Liver (tissue), 9 donors: ENCODE measurements around the gene NRG2. TPM values are rescaled to one million over a fixed set of nuclear protein-coding genes. Genes with fewer than 3 reads are reported as not detected.

ENCODE experiments used
- DNase-seq: peaks from one replicate; pipeline ENCODE4 v3.0.0-alpha.2; 2017; ENCODE audit warnings: low spot score
- H3K27ac ChIP-seq, 2 donors: one replicate each; pipeline ENCODE4 v1.7.0; 2013; ENCODE audit warnings: inconsistent platforms in 2 of 2, low read length in 2 of 2, control low read depth in 1 of 2, low read depth in 1 of 2, mild to moderate bottlenecking in 1 of 2
- H3K27me3 ChIP-seq, 4 donors: one replicate each; pipeline versions ENCODE4 v1.6.1 to v1.7.0; 2013; ENCODE audit warnings: low read length in 3 of 4, inconsistent platforms in 1 of 4, mild to moderate bottlenecking in 1 of 4, moderate library complexity in 1 of 4; ENCODE audit not compliant: control insufficient read depth in 4 of 4, insufficient read depth in 4 of 4
- H3K36me3 ChIP-seq, 4 donors: one replicate each; pipeline versions ENCODE4 v1.6.1 to v1.7.0; 2013; ENCODE audit warnings: low read length in 3 of 4, mild to moderate bottlenecking in 3 of 4, low read depth in 1 of 4, moderate library complexity in 1 of 4; ENCODE audit not compliant: control insufficient read depth in 4 of 4, insufficient read depth in 3 of 4
- H3K4me1 ChIP-seq, 4 donors: one replicate each; pipeline versions ENCODE4 v1.6.1 to v1.7.0; 2013; ENCODE audit warnings: low read length in 3 of 4, mild to moderate bottlenecking in 3 of 4, moderate library complexity in 1 of 4; ENCODE audit not compliant: control insufficient read depth in 4 of 4, insufficient read depth in 4 of 4
- H3K4me3 ChIP-seq, 3 donors: one replicate each; pipeline versions ENCODE4 v1.6.1 to v1.7.0; 2013; ENCODE audit warnings: low read length in 3 of 3, control low read depth in 1 of 3, low read depth in 1 of 3, mild to moderate bottlenecking in 1 of 3
- H3K9ac ChIP-seq, 2 donors: one replicate each; pipeline ENCODE4 v1.7.0; 2013; ENCODE audit warnings: low read length in 2 of 2, mild to moderate bottlenecking in 2 of 2, moderate library complexity in 2 of 2, control low read depth in 1 of 2, low read depth in 1 of 2
- H3K9me3 ChIP-seq, 4 donors: one replicate each; pipeline versions ENCODE4 v1.6.1 to v1.7.0; 2013; ENCODE audit warnings: low read length in 3 of 4; ENCODE audit not compliant: control insufficient read depth in 4 of 4
- EGR1 ChIP-seq, 2 donors: IDR thresholded peaks; 2 replicates each; pipeline ENCODE4 v1.6.1; 2016 to 2018; ENCODE audit warnings: antibody characterized with exemption in 2 of 2, low read depth in 2 of 2
- FOXA1 ChIP-seq: IDR thresholded peaks from 2 replicates; pipeline ENCODE4 v1.6.1; 2016; ENCODE audit warnings: antibody characterized with exemption
- GABPA ChIP-seq, 2 donors: IDR thresholded peaks in 1 of 2; conservative IDR thresholded peaks in 1 of 2; 2 replicates each; pipeline ENCODE4 v1.6.1; 2016; ENCODE audit warnings: antibody characterized with exemption in 2 of 2, mild to moderate bottlenecking in 1 of 2, moderate library complexity in 1 of 2
- HNF4G ChIP-seq: IDR thresholded peaks from 2 replicates; pipeline ENCODE4 v1.6.1; 2016; ENCODE audit warnings: antibody characterized with exemption
- NR2F2 ChIP-seq: IDR thresholded peaks from 2 replicates; pipeline ENCODE4 v1.6.1; 2016; ENCODE audit warnings: antibody characterized with exemption
- RAD21 ChIP-seq, 2 donors: IDR thresholded peaks; 2 replicates each; pipeline ENCODE4 v1.6.1; 2016; ENCODE audit warnings: antibody characterized with exemption in 2 of 2, mild to moderate bottlenecking in 2 of 2
- RXRA ChIP-seq, 2 donors: IDR thresholded peaks; 2 replicates each; pipeline ENCODE4 v1.6.1; 2017 to 2018; ENCODE audit warnings: antibody characterized with exemption in 2 of 2, mild to moderate bottlenecking in 1 of 2
- YY1 ChIP-seq: IDR thresholded peaks from 2 replicates; pipeline ENCODE4 v1.6.1; 2016; ENCODE audit warnings: antibody characterized with exemption, mild to moderate bottlenecking
- ZBTB33 ChIP-seq: IDR thresholded peaks from 2 replicates; pipeline ENCODE4 v1.6.1; 2016; ENCODE audit warnings: antibody characterized with exemption
- WGBS: extraction: QIAGEN DNeasy Blood & Tissue Kit; methylation state at CpG from one replicate; pipeline ENCODE4 v1.1.7; 2013; 5-methylcytosine and 5-hydroxymethylcytosine counted together
- polyA plus RNA-seq, 2 donors: library from polyadenylated mRNA; stranded (reverse) in 1 of 2; unstranded in 1 of 2; fragments of 200-250 nt in 1 of 2; fragments of >200 nt in 1 of 2; fragmentation: Nextera tagmentation in 1 of 2; extraction: Ambion mirVana in 1 of 2; gene quantifications; one replicate each; pipeline versions ENCODE4 v1.2.1 to v1.2.3, GENCODE V29; 2013 to 2015
- total RNA-seq, 2 donors: library from RNA; depleted of rRNA; stranded (reverse); fragments of >200 nt; gene quantifications; one replicate each; pipeline ENCODE4 v1.2.3, GENCODE V29; 2014
- TF ChIP-seq, protein P1 (sequence below): IDR thresholded peaks from 2 replicates; pipeline ENCODE4 v1.6.1; 2016; ENCODE audit warnings: antibody characterized with exemption
- TF ChIP-seq, protein P2 (sequence below): IDR thresholded peaks from 2 replicates; pipeline ENCODE4 v1.6.1; 2016; ENCODE audit warnings: antibody characterized with exemption, mild to moderate bottlenecking
- TF ChIP-seq, protein P3 (sequence below): IDR thresholded peaks from 2 replicates; pipeline ENCODE4 v1.6.1; 2016; ENCODE audit warnings: antibody characterized with exemption
- TF ChIP-seq, protein P4 (sequence below): fragments of 150-350 bp; IDR thresholded peaks from 2 replicates; pipeline ENCODE4 v1.5.1; 2017; ENCODE audit warnings: improper control_type of control experiment, low read depth, low read length; ENCODE audit not compliant: missing input control
- donor health status: healthy.
- donor health status: healthy.
- donor health status: healthy.
- donor health status: healthy.
- donor health status: healthy.

Gene NRG2
- total and polyA plus RNA-seq, 4 donors = 0.07 to 0.08 TPM; not detected in 2

GRCh38 chr5:139816566-139816965 lies 226.5 kb downstream of the NRG2 start:
- WGBS = 94% methylated on average over 12 of the region's 12 CpGs
- no peaks in the 10 kb centered on the region for H3K27me3 ChIP-seq
- no peaks in the 10 kb centered on the region for H3K36me3 ChIP-seq
- TF ChIP-seq HNF4G (no peak), YY1 (no peak), NR2F2 (no peak), EGR1 (IDR thresholded peaks at IDR 0.05; ENCODE audit: low read depth in 2 of 2) (no peak), FOXA1 (no peak), GABPA (IDR thresholded peaks at IDR 0.05 in 1 of 2, conservative IDR thresholded peaks at IDR 0.05 in 1 of 2) (no peak)
- TF ChIP-seq, protein P1, sequence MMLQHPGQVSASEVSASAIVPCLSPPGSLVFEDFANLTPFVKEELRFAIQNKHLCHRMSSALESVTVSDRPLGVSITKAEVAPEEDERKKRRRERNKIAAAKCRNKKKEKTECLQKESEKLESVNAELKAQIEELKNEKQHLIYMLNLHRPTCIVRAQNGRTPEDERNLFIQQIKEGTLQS = no peak
- TF ChIP-seq, protein P2, sequence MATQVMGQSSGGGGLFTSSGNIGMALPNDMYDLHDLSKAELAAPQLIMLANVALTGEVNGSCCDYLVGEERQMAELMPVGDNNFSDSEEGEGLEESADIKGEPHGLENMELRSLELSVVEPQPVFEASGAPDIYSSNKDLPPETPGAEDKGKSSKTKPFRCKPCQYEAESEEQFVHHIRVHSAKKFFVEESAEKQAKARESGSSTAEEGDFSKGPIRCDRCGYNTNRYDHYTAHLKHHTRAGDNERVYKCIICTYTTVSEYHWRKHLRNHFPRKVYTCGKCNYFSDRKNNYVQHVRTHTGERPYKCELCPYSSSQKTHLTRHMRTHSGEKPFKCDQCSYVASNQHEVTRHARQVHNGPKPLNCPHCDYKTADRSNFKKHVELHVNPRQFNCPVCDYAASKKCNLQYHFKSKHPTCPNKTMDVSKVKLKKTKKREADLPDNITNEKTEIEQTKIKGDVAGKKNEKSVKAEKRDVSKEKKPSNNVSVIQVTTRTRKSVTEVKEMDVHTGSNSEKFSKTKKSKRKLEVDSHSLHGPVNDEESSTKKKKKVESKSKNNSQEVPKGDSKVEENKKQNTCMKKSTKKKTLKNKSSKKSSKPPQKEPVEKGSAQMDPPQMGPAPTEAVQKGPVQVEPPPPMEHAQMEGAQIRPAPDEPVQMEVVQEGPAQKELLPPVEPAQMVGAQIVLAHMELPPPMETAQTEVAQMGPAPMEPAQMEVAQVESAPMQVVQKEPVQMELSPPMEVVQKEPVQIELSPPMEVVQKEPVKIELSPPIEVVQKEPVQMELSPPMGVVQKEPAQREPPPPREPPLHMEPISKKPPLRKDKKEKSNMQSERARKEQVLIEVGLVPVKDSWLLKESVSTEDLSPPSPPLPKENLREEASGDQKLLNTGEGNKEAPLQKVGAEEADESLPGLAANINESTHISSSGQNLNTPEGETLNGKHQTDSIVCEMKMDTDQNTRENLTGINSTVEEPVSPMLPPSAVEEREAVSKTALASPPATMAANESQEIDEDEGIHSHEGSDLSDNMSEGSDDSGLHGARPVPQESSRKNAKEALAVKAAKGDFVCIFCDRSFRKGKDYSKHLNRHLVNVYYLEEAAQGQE = no peak
- TF ChIP-seq, protein P3, sequence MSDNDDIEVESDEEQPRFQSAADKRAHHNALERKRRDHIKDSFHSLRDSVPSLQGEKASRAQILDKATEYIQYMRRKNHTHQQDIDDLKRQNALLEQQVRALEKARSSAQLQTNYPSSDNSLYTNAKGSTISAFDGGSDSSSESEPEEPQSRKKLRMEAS = no peak
- TF ChIP-seq, protein P4, sequence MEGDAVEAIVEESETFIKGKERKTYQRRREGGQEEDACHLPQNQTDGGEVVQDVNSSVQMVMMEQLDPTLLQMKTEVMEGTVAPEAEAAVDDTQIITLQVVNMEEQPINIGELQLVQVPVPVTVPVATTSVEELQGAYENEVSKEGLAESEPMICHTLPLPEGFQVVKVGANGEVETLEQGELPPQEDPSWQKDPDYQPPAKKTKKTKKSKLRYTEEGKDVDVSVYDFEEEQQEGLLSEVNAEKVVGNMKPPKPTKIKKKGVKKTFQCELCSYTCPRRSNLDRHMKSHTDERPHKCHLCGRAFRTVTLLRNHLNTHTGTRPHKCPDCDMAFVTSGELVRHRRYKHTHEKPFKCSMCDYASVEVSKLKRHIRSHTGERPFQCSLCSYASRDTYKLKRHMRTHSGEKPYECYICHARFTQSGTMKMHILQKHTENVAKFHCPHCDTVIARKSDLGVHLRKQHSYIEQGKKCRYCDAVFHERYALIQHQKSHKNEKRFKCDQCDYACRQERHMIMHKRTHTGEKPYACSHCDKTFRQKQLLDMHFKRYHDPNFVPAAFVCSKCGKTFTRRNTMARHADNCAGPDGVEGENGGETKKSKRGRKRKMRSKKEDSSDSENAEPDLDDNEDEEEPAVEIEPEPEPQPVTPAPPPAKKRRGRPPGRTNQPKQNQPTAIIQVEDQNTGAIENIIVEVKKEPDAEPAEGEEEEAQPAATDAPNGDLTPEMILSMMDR = no peak
- no peak overlapping the region for H3K9ac ChIP-seq
- H3K4me1 ChIP-seq = no peaks in the 10 kb centered on the region
- H3K9me3 ChIP-seq = no peaks in the 10 kb centered on the region
- no peak for DNase-seq
- H3K4me3 ChIP-seq = no peak overlapping the region
- H3K27ac ChIP-seq = no peak overlapping the region

GRCh38 chr5:139814704-139815280 lies 228.3 kb downstream of the NRG2 start:
- no peaks in the 10 kb centered on the region for H3K4me1 ChIP-seq
- no peaks in the 10 kb centered on the region for H3K27me3 ChIP-seq
- H3K27ac ChIP-seq = no peak overlapping the region
- 93% methylated on average over 11 of the region's 11 CpGs for WGBS
- H3K36me3 ChIP-seq = no peaks in the 10 kb centered on the region
- H3K9me3 ChIP-seq = no peaks in the 10 kb centered on the region
- no peak for DNase-seq
- H3K9ac ChIP-seq = no peak overlapping the region
- TF ChIP-seq ZBTB33 (no peak), RXRA (IDR thresholded peaks at IDR 0.05) (no peak), RAD21 (IDR thresholded peaks at IDR 0.05) (no peak), NR2F2 (no peak)
- TF ChIP-seq, protein P1 = no peak
- H3K4me3 ChIP-seq = no peak overlapping the region
